Peyer's patch (tissue), 4 donors: ENCODE data around the gene MFN2.

Source experiments
- CTCF ChIP-seq, 6 experiments: fragments of 450-650 bp in 4 of 6; fragments of 200-600 bp in 2 of 6; sonication (generic) in 1 of 6; IDR thresholded peaks; one replicate each; pipeline ENCODE4 v1.5.1; 2017 to 2019; ENCODE audit warnings: antibody characterized with exemption in 6 of 6, mild to moderate bottlenecking in 3 of 6, moderate library complexity in 1 of 6
- POLR2A ChIP-seq, 2 donors: fragments of 450-650 bp; IDR thresholded peaks; one replicate each; pipeline ENCODE4 v1.5.1; 2017; ENCODE audit warnings: antibody characterized with exemption in 2 of 2, mild to moderate bottlenecking in 2 of 2, moderate library complexity in 2 of 2

GRCh38 chr1:12052008-12052573, 71.8 kb downstream of the MFN2 start:
- TF ChIP-seq CTCF (IDR thresholded peaks at IDR 0.05) (no peak), POLR2A (IDR thresholded peaks at IDR 0.05) (no peak)
